OCI-LY3 (cell line): ENCODE results near the gene NEDD8.

Source experiments
- H2AFZ ChIP-seq: fragments of 200-600, 300-600 bp; shearing (Covaris generic); 2 replicates; pipeline ENCODE4 v1.6.0; 2014; ENCODE audit warnings: antibody characterized with exemption, low read depth, low read length
- H3K27ac ChIP-seq: fragments of 200-600, 300-600 bp; sonication (generic); 2 replicates; pipeline ENCODE4 v1.5.1; 2014; ENCODE audit warnings: mild to moderate bottlenecking, low read length, moderate library complexity, mixed read lengths
- H3K27me3 ChIP-seq: fragments of 200-600, 300-600 bp; sonication (generic); 2 replicates; pipeline ENCODE4 v1.6.1; 2014; ENCODE audit warnings: low read depth, low read length, mixed read lengths
- H3K36me3 ChIP-seq: fragments of 200-600, 300-600 bp; sonication (generic); replicated peaks from 2 replicates; pipeline ENCODE3; 2014; ENCODE audit warnings: low read depth, low read length, mixed read lengths
- H3K4me1 ChIP-seq: fragments of 300-600, 200-600 bp; sonication (generic); 2 replicates; pipeline ENCODE4 v1.6.1; 2014; ENCODE audit warnings: low read length, mixed read lengths
- H3K4me2 ChIP-seq: fragments of 200-600, 300-600 bp; sonication (generic); 2 replicates; pipeline ENCODE4 v1.6.1; 2014; ENCODE audit warnings: low read length, mixed read lengths
- H3K4me3 ChIP-seq: fragments of 300-600, 200-600 bp; sonication (generic); 2 replicates; pipeline ENCODE4 v1.5.1; 2014; ENCODE audit warnings: antibody characterized with exemption, mild to moderate bottlenecking, low read length, moderate library complexity
- H3K79me2 ChIP-seq: fragments of 300-600, 200-600 bp; shearing (Covaris generic); 2 replicates; pipeline ENCODE4 v1.6.1; 2014; ENCODE audit warnings: mild to moderate bottlenecking, low read length, mixed read lengths
- H3K9ac ChIP-seq: fragments of 300-600, 200-600 bp; shearing (Covaris generic); 2 replicates; pipeline ENCODE4 v1.6.0; 2014; ENCODE audit warnings: mild to moderate bottlenecking, low read length, moderate library complexity
- H3K9me3 ChIP-seq: fragments of 200-600, 300-600 bp; shearing (Covaris generic); 2 replicates; pipeline ENCODE4 v1.6.1; 2014; ENCODE audit warnings: low read length, mixed read lengths; ENCODE audit not compliant: insufficient read depth
- H4K20me1 ChIP-seq: fragments of 200-600, 300-600 bp; sonication (generic); 2 replicates; pipeline ENCODE4 v1.6.1; 2016; ENCODE audit warnings: low read length, mixed read lengths; ENCODE audit not compliant: insufficient read depth
- CTCF ChIP-seq: fragments of 200-600, 300-600 bp; sonication (generic); IDR thresholded peaks from 2 replicates; pipeline ENCODE4 v1.5.1; 2014; ENCODE audit warnings: antibody characterized with exemption, low read length, low read depth
- EZH2phosphoT487 ChIP-seq: fragments of 200-600 bp; shearing (Covaris generic); IDR thresholded peaks from 2 replicates; pipeline ENCODE4 v1.6.1; 2018; ENCODE audit warnings: antibody characterized with exemption, mixed run types, low read depth

NEDD8 gene

DNA sequence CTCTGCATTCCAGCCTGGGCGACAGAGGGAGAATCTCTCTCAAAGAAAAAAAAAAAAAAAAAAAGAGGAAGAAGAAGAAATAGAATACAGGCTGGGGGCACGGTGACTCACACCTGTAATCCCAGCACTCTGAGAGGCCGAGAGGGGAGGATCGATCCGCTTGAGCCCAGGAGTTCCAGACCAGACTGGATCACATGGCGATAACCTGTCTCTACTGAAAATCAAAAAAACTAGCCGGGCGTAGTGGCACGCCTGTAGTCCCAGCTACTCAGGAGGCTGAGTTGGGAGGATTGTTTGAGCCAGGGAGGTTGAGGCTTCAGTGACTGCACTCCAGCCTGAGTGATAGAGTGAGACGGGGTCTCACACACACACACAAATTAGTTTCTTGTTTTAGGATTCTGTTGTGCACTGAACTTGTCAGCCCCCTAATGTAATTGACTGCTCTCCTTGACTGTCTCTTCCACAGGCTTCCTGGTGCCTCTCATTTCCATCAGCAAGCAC is 11.2 kb upstream of the NEDD8 start:
- H3K27ac ChIP-seq = peak overlapping the region; percentile 93
- H3K4me3 ChIP-seq = peak overlapping the region; percentile 82
- H3K4me2 ChIP-seq = peak overlapping the region; percentile 82
- no peaks in the 10 kb centered on the region for H3K79me2 ChIP-seq
- no peak for TF ChIP-seq CTCF
- TF ChIP-seq EZH2phosphoT487 = no peak
- peaks cover 23% of the 10 kb centered on the region for H3K36me3 ChIP-seq
- H2AFZ ChIP-seq = peak overlapping the region; percentile 35; the same call in 1 of the 2 replicates
- peak overlapping the region; percentile 85 for H3K9ac ChIP-seq
- no peaks in the 10 kb centered on the region for H3K27me3 ChIP-seq
- peaks cover 28% of the 10 kb centered on the region for H3K4me1 ChIP-seq
- H3K9me3 ChIP-seq = no peaks in the 10 kb centered on the region
- H4K20me1 ChIP-seq = peaks cover 5% of the 10 kb centered on the region; the same call in 1 of the 2 replicates

DNA sequence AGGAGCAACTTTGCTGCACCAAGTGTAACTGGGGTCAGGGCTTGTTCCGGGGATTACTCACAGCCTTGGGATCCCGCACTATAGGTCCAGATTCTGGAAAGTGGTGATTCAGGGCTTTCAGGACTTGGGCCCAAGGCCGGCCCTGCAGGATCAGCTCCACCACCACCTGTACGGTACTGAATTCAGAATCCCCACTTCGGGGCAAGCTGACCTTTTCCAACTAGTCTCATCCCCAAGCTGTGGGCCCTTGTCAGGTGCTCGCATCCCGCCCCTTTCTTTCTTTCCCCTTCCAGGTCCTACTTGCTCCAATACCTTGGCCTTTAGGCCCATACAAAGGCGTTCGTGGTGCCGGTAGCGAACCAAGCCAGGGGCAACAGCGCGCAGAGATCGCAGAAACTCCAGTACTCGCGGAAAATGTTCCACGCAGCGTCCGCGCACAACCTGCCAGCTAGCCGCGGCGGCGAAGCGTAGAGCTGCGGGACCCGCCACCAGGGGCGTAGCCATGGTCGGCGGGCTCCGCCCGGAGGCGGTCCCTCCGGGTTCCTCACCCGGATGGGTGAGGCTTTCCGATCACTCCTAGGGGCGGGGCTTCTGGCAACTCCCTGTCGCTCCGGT is 9.8 kb upstream of the NEDD8 start:
- Histone ChIP-seq H3K4me1 (peaks cover 18% of the 10 kb centered on the region), H3K79me2 (no peaks in the 10 kb centered on the region), H3K27me3 (no peaks in the 10 kb centered on the region), H3K9ac (peak overlapping the region; percentile 85), H3K36me3 (peaks cover 35% of the 10 kb centered on the region), H3K27ac (peak overlapping the region; percentile 93), H3K4me2 (peak overlapping the region; percentile 82), H3K9me3 (no peaks in the 10 kb centered on the region), H4K20me1 (peaks cover 5% of the 10 kb centered on the region; the same call in 1 of the 2 replicates), H2AFZ (peak overlapping the region; percentile 78; the same call in 1 of the 2 replicates), H3K4me3 (peak overlapping the region; percentile 82)
- no peak for TF ChIP-seq EZH2phosphoT487
- peak; percentile 12; the same call in 1 of the 2 replicates for TF ChIP-seq CTCF

DNA sequence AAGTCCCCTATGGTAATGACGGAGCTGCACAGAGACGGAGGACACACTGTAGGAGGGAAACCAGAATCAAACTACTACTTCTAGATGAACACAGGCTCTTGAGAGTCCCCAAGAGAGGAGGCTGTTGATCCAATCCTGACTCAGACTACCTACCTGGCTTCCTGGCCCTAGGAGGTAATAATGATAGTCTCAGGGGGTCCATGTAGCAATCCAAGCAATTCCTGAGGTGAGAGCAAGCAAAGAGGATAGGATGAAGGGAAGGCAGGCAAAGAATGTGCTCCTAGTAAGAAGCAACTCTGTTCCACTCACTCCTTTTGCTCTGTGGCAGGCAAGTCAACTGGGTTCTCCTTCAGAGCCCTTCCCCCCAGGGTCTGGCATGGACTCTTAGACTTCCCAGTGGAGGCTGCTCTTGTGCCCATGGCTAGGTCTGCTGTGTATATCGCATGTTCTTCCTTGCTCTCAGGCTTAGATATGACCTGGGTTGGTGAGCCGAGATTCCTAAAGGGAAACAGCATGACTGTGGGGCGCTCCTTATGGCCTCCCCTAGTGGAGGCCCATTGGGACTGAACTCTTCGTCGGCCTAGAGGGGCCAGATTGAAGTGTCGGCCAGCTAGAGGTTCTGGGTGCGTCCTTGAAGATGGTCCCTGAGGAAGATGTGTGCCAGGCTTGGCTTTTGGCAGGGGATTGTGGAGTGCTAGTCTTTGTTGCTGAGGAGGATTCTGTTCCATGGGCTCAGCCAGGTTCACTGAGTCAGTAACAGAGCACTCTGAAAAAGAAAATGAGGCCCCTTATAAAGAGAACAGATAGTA is 8.1 kb upstream of the NEDD8 start:
- Histone ChIP-seq H3K9me3 (no peaks in the 10 kb centered on the region), H3K4me2 (no peak overlapping the region), H3K9ac (no peak overlapping the region), H3K4me1 (peaks cover 11% of the 10 kb centered on the region), H3K27ac (no peak overlapping the region), H3K27me3 (no peaks in the 10 kb centered on the region), H3K79me2 (no peaks in the 10 kb centered on the region), H3K4me3 (no peak overlapping the region), H2AFZ (no peak overlapping the region), H4K20me1 (peaks cover 5% of the 10 kb centered on the region; the same call in 1 of the 2 replicates), H3K36me3 (peaks cover 48% of the 10 kb centered on the region)
- TF ChIP-seq CTCF = no peak
- no peak for TF ChIP-seq EZH2phosphoT487

- Histone ChIP-seq H4K20me1 (peaks cover 5% of the 10 kb centered on the region; the same call in 1 of the 2 replicates), H3K4me2 (no peak overlapping the region), H3K27ac (no peak overlapping the region), H3K27me3 (no peaks in the 10 kb centered on the region), H3K9ac (no peak overlapping the region), H3K36me3 (peaks cover 48% of the 10 kb centered on the region), H3K9me3 (no peaks in the 10 kb centered on the region), H3K79me2 (peaks cover 1% of the 10 kb centered on the region), H3K4me3 (no peak overlapping the region), H2AFZ (no peak overlapping the region), H3K4me1 (peaks cover 10% of the 10 kb centered on the region)
- TF ChIP-seq EZH2phosphoT487 = no peak
- TF ChIP-seq CTCF = no peak
Measured at GRCh38 chr14:24238527-24239037, 6.4 kb upstream of the NEDD8 start.
